NCI-H510A (cell line): ENCODE measurements around the gene NME3.
A peak's percentile ranks its signal among the peaks of the same experiment; 100 is the strongest.
"Not testable (repeated sequence)": the region's sequence is repeated elsewhere in the genome, so short reads cannot be mapped to it uniquely, and the experiment has no call there.

Experiments used
- DNase-seq: peaks from one replicate; lab custom pipeline; 2025; lab: John Stamatoyannopoulos, UW

NME3 gene

DNA sequence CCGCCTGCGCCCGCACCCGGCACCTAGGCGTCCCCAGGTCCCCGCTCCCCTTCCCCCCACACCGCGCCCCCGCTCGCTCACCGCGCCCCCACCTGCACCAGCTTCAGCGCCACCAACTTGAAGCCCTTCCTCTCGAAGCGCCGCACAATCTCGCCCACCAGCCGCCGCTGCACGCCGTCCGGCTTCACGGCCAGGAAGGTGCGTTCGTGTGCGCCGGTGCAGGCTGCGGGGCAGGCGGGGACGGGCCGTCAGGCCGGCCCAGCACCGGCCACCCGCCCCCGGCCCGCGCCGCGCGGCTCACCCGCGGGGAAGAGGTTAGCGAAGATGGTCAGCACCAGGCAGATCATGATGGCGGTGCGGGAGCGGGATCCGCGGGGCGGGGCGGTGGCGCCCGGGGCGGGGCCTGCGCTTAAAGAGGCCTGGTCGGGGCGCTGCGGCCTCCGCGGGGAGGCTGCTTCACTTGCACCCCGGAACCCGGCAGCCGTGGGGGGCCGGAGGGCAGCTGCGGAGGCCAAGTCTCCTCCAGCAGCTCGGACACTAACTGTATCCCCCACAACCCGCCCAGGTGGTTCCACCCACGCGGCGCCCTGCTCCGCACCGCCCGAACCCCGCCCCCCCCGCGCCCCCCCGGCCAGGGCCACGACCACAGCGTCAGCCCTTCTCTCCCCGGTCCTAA is at the start of gene NME3:
TSS of gene NME3 (minus strand) at position 356 of the 676 bp plus-strand sequence. CDS start at position 347, 9 bp downstream.
- DNase-seq = no peak

GRCh38 chr16:1820946-1821290 is 49.6 kb upstream of the NME3 start:
- DNase-seq = no peak

DNA sequence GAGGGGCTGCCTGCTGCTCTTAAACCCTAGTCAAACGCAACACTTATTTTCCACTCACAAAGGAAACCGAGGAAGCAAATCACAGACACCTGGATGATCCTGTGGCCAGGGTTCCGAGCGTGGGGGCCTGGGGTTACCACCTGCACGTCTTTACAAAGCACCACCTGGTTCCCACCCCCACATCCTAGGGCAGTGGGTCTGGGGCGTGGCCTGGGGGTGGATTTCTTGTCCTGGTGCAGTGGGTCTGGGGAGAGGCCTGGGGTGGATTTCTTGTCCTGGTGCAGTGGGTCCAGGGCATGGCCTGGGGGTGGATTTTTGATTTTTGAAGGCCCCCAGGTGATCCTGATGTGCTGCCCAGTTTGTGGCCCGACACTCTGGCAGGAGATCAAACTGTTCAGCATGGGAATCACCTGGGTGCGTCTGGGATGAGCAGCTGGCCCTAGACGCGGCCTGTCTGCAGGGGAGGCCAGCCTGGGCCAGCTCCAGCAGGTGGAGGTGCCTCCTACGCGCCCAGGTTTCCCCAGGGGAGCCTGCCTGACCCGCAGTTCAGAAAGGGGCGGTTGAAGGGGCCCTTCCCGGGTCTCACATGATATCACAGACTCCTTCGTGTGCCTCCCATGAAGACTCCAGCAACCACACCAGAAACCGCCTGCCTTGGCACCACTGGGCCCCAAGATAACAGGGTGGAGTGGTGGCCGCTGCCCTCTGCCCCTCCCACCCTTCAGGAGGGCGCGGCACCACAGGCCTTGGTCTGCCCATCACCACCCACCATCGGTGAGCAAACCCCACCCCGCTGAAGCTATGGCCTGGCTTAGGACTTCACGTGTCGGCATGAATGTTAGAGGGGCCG is 49.0 kb upstream of the NME3 start:
- no peak for DNase-seq

GRCh38 chr16:1819611-1820010 is 48.3 kb upstream of the NME3 start:
- no peak for DNase-seq

DNA sequence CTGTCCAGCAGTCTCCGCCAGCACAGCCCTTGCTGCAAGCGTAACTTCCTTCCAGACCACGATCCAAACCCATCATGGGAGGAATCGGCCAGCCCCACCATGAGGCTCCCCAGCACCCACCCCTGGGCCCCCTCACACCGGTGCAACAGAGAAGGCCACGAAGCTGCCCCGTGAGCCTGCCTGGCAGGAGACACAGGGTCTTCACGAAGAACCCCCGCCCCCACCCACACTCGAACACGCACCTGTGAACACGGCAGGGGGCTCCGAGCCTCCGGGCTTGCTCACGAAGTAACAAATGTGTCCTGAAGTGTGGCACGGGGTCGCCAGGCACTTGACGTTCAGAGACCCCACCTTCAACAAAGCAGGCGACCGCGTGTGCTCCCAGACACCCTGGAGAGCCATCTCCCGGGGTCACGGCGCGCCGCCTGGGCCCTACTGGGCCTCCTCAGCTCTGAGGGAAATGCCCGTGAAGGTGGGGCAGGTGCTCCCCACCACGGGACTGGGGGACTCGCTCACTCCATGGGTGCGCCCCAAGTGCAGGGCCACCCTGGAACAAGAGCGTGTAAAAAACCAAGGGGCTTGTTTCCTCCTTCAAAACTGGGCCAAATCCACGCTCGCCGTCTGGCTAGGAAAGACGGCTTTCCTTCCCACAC is 47.7 kb upstream of the NME3 start:
- no peak for DNase-seq

DNA sequence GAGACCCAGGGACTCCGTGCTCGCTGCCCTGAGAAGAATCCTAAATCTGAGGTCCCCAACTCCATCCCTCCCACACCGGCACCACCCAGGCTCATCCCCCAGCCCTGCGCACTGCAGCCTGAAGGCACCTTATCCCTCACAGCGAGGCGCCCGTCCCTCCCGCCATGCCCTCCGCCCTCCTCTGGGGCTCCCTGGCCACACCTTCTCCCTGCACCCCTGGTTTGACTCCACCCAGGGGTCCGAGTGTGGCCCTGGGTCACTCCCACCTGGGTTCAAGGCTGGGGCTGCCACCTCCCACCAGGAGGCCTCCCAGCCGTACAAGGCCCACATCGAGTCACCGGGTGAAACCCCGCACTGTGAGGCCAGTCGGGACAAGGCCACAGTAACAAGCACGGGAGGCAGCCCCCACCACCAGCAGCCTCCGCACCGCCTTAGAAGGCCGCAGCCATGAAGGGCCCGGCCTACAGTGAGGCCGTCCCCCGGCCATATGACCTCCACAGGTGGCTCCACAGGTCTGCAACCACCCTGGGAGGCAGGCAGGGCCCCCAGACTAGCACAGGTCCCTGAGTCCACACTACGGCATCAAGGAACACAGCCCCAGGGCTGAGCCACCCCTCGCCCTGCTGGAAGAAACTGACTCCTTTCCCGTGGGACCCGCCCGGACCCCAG is 47.0 kb upstream of the NME3 start:
- DNase-seq = no peak

GRCh38 chr16:1817716-1818115 is 46.4 kb upstream of the NME3 start:
- DNase-seq = no peak

DNA sequence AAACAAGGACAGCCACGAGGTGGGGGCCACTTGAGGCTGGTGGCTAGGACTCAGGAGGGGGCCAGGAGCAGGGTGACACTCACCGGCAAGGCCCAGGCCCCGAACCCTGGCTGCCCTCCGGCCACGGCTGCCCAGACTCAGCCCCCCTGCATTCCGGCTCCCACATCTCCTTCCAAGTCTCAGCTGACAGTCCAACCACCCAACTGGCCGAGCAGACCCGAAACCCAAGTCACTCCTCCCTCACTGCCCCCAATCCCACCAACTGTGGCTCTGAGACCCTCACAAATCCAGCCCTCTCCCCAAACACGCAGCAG is 45.9 kb upstream of the NME3 start:
- no peak for DNase-seq

DNA sequence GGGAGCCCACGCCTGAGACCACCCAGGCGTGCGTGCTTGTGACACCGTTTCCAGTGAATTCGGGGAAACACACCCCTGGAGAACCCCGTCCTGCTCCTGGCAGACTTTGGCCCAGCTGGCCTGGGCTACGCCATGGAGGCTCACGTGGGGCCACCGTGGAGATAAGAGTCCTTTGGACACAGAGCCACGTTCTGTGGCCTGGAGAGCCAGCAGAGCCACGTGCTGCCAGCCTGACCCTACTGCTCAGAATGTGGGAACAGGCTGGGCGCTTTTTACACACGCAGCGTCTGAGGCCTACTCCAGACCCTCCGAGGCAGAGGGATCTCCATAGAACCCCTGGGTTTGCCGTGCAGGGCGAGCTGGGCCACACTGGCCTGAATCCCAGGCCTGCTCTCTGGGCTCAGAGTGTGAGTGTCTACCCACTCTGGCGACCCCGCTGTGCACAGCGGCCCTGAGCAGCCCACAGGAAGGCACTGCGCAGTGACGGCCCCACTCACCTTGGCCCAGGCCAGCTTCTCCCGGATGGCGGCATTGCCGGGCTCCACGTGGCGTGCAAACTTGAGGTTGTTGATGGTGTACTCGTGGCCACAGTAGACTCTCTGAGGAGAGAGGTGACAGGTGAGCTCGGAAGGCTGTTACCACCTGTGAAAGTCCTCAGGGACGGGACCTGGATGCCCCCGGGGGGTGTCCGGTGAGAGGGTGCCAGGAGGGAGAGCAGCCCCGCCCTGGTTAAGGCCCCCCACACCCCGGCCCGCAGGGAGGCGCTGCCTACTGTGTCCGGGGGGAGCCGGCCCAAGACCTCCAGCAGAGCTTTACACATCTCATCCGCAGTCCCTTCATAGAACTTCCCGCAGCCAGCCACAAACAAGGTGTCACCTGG is 45.3 kb upstream of the NME3 start:
- DNase-seq = no peak

DNA sequence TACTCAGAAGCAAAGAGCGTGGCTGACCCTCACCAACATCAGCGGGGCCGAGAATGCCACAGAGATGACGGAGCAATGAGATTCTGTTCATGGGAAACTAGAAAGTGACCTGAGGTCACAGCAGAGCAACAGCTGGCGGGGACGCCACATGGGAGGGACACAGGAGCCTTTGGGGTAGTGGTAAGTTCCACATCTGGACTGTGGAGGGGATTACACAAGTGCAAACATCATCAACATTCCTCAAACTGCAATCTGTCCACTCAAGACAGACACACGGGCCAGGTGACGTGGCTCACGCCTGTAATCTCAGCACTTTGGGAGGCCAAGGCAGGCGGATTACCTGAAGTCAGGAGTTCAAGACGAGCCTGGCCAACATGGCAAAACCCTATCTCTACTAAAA is 44.1 kb upstream of the NME3 start:
- no peak for DNase-seq

GRCh38 chr16:1812732-1813163 is 41.4 kb upstream of the NME3 start:
- no peak for DNase-seq

DNA sequence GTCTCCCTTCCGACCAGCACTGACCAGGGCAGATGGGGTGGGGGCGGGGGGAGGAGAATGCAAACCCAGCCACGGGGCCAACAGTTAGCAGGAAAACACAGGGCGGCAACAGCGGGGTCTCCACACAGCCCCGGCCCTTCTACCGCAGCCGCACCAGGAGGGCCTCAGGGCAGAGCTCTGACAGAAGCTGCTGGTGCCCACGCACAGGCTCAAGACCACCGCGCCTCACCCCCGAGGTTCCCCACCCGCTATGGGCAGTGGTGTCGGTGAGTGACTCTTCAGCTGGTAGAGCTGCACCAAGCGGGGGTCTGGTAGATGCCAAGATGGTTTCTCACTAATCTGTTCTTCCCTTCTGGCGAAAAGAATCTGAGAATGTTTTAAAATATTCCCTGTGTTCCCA is 39.2 kb upstream of the NME3 start:
- no peak for DNase-seq

GRCh38 chr16:1810106-1810505 is 38.8 kb upstream of the NME3 start:
- no peak for DNase-seq

DNA sequence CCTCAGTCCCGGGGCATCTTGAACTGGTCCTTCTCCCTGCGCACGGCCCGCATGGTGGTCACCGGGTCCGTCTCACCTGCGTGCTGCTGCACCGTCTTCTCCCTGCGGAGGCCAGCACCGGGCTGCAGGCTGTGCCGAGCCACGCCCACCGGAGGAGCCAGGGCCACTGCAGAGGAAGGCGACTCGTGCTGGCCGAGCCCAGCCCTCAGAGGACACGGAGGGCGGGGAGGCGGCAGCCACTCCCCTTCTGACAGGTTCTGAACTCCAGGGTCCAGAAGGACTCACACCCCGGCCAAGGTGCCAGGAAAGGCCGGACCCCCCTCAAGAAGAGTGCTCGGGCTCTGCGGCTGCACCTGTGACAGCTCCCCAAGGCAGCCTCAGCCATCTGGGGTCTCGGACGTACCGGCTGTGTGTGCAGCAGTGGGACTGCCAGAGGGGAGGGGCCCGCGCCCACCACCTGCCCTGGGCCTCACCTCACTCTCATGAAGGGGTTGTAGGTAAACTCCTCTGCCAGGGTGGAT is 38.0 kb upstream of the NME3 start:
- no peak for DNase-seq

- no peak for DNase-seq
Measured at GRCh38 chr16:1808691-1809090, 37.3 kb upstream of the NME3 start.

DNA sequence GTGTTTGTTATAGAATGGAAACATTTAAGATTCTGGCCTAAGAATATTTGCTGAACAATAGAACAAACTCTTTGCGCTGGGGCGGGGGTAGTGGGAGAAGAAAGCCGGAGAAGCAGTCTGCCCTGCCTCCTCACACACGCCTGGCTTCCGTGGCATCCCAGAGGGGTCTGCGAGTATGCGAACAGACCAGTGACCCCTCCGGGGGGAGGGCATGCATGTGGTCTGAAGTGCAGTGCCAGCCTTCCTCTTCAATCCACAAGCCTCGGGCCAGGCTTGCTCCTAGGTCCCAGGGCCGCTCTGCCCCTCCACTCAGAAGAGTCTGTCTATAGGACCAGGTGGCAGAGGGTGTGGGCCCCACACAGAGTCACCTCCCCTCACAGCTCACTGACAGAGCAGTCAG is 36.3 kb upstream of the NME3 start:
- no peak for DNase-seq

- no peak for DNase-seq
Measured at GRCh38 chr16:1800701-1801100, 29.4 kb upstream of the NME3 start.

GRCh38 chr16:1799263-1799662 is 27.9 kb upstream of the NME3 start:
- DNase-seq = not testable (repeated sequence)

DNA sequence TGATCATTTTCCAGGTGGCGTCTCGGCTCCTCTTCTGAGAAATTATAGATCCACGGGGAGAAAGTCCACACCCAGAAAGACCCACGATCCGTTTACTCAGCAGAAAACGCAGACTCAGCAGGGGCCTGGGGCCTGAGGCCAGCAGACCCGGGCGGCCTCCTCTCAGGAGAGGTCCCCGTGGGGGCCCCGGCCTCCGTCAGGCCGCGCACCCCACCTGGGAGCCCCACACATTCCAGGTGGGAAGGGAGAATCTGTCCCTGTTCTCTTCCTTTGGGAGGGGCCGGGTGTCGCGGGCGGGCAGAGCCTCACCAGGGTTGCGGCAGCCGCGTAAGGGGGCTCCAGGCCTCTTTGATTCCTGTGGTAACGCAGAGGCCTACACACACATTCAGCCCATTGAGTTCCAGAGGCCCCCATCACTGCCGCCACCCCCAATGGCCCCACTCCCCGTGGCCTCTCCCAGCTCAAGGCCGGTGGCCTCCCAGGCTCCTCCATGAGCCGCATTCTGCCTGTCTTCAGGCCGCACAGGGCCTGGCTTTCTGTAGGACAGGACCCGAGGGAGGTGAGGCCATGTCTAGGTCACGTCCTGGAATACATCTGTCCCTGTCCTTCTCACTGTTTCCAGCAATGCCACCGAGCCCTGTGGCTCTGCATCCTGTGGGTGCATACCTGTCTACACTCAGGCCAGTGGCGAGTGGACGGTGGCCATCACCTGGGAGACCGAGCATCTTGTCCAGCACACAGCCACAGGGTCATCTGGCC is 23.7 kb upstream of the NME3 start:
- no peak for DNase-seq

GRCh38 chr16:1794221-1794871 is 23.0 kb upstream of the NME3 start:
- DNase-seq = peak; percentile 38
